IMR-90 (cell line): ENCODE data around the gene TIFAB. TPM values are rescaled to one million over a fixed set of nuclear protein-coding genes. Genes with fewer than 3 reads are reported as not detected.

Source experiments
- ATAC-seq: fragments of 200-7000 bp; cut with Tn5 transposase; 2 replicates; pipeline ENCODE4 v1.9.1; 2020; ENCODE audit warnings: low read depth, mild to moderate bottlenecking, moderate library complexity
- BruUV-seq: library from RNA; stranded (reverse); fragments of 400-500 nt; replicated peaks from 2 replicates; lab custom pipeline; 2021; lab: Mats Ljungman, UMichigan
- CTCF ChIA-PET: fragments of 300-600 bp; formaldehyde crosslinking; extraction: SDS; loops from one replicate; lab custom pipeline; 2021; ENCODE audit warnings: antibody characterized with exemption; lab: Yijun Ruan, JAX
- POLR2A ChIA-PET: fragments of 300-600 bp; sonication (Branson Sonifier 250); formaldehyde crosslinking; loops from one replicate; lab custom pipeline; 2022; ENCODE audit warnings: antibody characterized with exemption; ENCODE audit not compliant: unreplicated experiment; lab: Charles Lee
- DNase-seq: peaks from one replicate; pipeline ENCODE4 v3.0.0; 2013
- H2AFZ ChIP-seq: replicated peaks from 2 replicates; pipeline ENCODE3; 2013; ENCODE audit warnings: low read length, mild to moderate bottlenecking; ENCODE audit not compliant: poor library complexity
- H2AK5ac ChIP-seq: 2 replicates; pipeline ENCODE4 v1.6.1; 2013; ENCODE audit warnings: low read depth, low read length, inconsistent platforms
- H2AK9ac ChIP-seq: replicated peaks from 2 replicates; pipeline ENCODE3; 2013; ENCODE audit warnings: mild to moderate bottlenecking, low read depth, low read length, moderate library complexity; ENCODE audit not compliant: poor library complexity
- H2BK120ac ChIP-seq: 2 replicates; pipeline ENCODE4 v1.6.1; 2013; ENCODE audit warnings: low read depth, low read length, inconsistent platforms
- H2BK15ac ChIP-seq: 3 replicates; pipeline ENCODE4 v1.6.1; 2013; ENCODE audit warnings: low read depth, low read length, inconsistent platforms
- H2BK20ac ChIP-seq: 2 replicates; pipeline ENCODE4 v1.6.1; 2013; ENCODE audit warnings: low read depth, mild to moderate bottlenecking, inconsistent platforms, low read length, moderate library complexity
- H2BK5ac ChIP-seq: 2 replicates; pipeline ENCODE4 v1.6.1; 2013; ENCODE audit warnings: mild to moderate bottlenecking, low read depth, low read length, inconsistent platforms; ENCODE audit not compliant: poor library complexity, severe bottlenecking
- H3K14ac ChIP-seq: replicated peaks from 2 replicates; pipeline ENCODE4 v1.6.1; 2013; ENCODE audit warnings: low read depth, low read length, inconsistent platforms
- H3K18ac ChIP-seq: 2 replicates; pipeline ENCODE4 v1.6.1; 2013; ENCODE audit warnings: low read depth, low read length, control low read depth
- H3K23ac ChIP-seq: 2 replicates; pipeline ENCODE4 v1.6.1; 2013; ENCODE audit warnings: low read depth, low read length, inconsistent platforms
- H3K27ac ChIP-seq: 2 replicates; pipeline ENCODE4 v1.5.1; 2013; ENCODE audit warnings: mild to moderate bottlenecking, control low read depth, low read length; ENCODE audit not compliant: insufficient read depth
- H3K27me3 ChIP-seq: 2 replicates; pipeline ENCODE4 v1.6.1; 2013; ENCODE audit warnings: low read length; ENCODE audit not compliant: control insufficient read depth, insufficient read depth
- H3K36me3 ChIP-seq: 2 replicates; pipeline ENCODE4 v1.6.1; 2013; ENCODE audit warnings: low read length, mixed read lengths; ENCODE audit not compliant: control insufficient read depth, insufficient read depth
- H3K4ac ChIP-seq: 2 replicates; pipeline ENCODE4 v1.6.1; 2013; ENCODE audit warnings: low read depth, low read length, inconsistent platforms
- H3K4me1 ChIP-seq: 2 replicates; pipeline ENCODE4 v1.6.1; 2013; ENCODE audit warnings: low read length, mixed read lengths; ENCODE audit not compliant: control insufficient read depth, insufficient read depth
- H3K4me2 ChIP-seq: 2 replicates; pipeline ENCODE4 v1.6.1; 2013; ENCODE audit warnings: low read depth, mild to moderate bottlenecking, control low read depth, low read length, moderate library complexity
- H3K4me3 ChIP-seq: 2 replicates; pipeline ENCODE4 v1.5.1; 2013; ENCODE audit warnings: low read depth, mild to moderate bottlenecking, control low read depth, low read length, moderate library complexity; ENCODE audit not compliant: insufficient read depth
- H3K56ac ChIP-seq: 2 replicates; pipeline ENCODE4 v1.6.1; 2013; ENCODE audit warnings: low read length, inconsistent platforms; ENCODE audit not compliant: insufficient read depth; ENCODE audit errors: extremely low read depth
- H3K79me1 ChIP-seq, 2 experiments: 2 replicates each; pipeline ENCODE4 v1.6.1; 2013; ENCODE audit warnings: low read length in 2 of 2, inconsistent platforms in 1 of 2, low read depth in 1 of 2
- H3K9ac ChIP-seq: 2 replicates; pipeline ENCODE4 v1.6.1; 2013; ENCODE audit warnings: low read depth, low read length, control low read depth
- H3K9me1 ChIP-seq: 2 replicates; pipeline ENCODE4 v1.6.1; 2013; ENCODE audit warnings: low read length, inconsistent platforms; ENCODE audit not compliant: insufficient read depth
- H3K9me3 ChIP-seq: 2 replicates; pipeline ENCODE4 v1.6.1; 2013; ENCODE audit warnings: low read length; ENCODE audit not compliant: control insufficient read depth, insufficient read depth
- H4K20me1 ChIP-seq: 2 replicates; pipeline ENCODE4 v1.6.1; 2013; ENCODE audit warnings: low read length, inconsistent platforms; ENCODE audit not compliant: insufficient read depth
- H4K5ac ChIP-seq: 2 replicates; pipeline ENCODE4 v1.6.1; 2013; ENCODE audit warnings: mild to moderate bottlenecking, low read depth, low read length, control low read depth
- H4K8ac ChIP-seq, 2 experiments: 2 replicates each; pipeline ENCODE4 v1.6.1; 2013; ENCODE audit warnings: low read depth in 2 of 2, low read length in 2 of 2, control low read depth in 1 of 2, inconsistent platforms in 1 of 2
- H4K91ac ChIP-seq: 2 replicates; pipeline ENCODE4 v1.6.1; 2013; ENCODE audit warnings: low read depth, low read length, inconsistent platforms; ENCODE audit not compliant: insufficient read depth
- CEBPB ChIP-seq: IDR thresholded peaks from 2 replicates; pipeline ENCODE4 v1.6.1; 2012; ENCODE audit warnings: low read depth, low read length, improper control_type of control experiment
- RAD21 ChIP-seq: IDR thresholded peaks from 2 replicates; pipeline ENCODE4 v1.6.1; 2012; ENCODE audit warnings: low read length, improper control_type of control experiment
- RCOR1 ChIP-seq: IDR thresholded peaks from 2 replicates; pipeline ENCODE4 v1.6.1; 2012; ENCODE audit warnings: mild to moderate bottlenecking, low read length, improper control_type of control experiment; ENCODE audit not compliant: insufficient replicate concordance
- WGBS, 2 experiments: methylation state at CpG; one replicate each; pipeline versions ENCODE4 v1.1.5 to v1.1.7; 2013; ENCODE audit warnings: missing lambda C conversion rate in 2 of 2; ENCODE audit not compliant: insufficient read length in 1 of 2; ENCODE audit errors: extremely low coverage in 2 of 2; 5-methylcytosine and 5-hydroxymethylcytosine counted together
- dilution Hi-C: fragments of 300-500 bp; cut with HindIII; formaldehyde crosslinking; loops from one replicate; pipeline ENCODE4 v1.14.3; 2018; ENCODE audit warnings: low sequenced_read_pairs; ENCODE audit not compliant: unreplicated experiment
- in situ Hi-C: fragments of 300-500 bp; cut with MboI; formaldehyde crosslinking; loops from 3 replicates; pipeline ENCODE4 v1.14.3; 2019; ENCODE audit warnings: low sequenced_read_pairs, inconsistent platforms, mixed read lengths
- intact Hi-C: fragments of 100-400 bp; cut with micrococcal nuclease; formaldehyde crosslinking; loops from 2 replicates; pipeline ENCODE4 v1.10.0; 2022
- polyA plus RNA-seq, 3 experiments: library from polyadenylated mRNA; depleted of rRNA; stranded (reverse); fragments of >200 nt; gene quantifications; 2 replicates each; pipeline ENCODE4 v1.2.3, GENCODE V29; 2012; ENCODE audit warnings: low replicate concordance in 1 of 3
- total RNA-seq: library from RNA; depleted of rRNA; stranded (reverse); fragments of >200 nt; gene quantifications from 2 replicates; pipeline ENCODE4 v1.2.3, GENCODE V29; 2012
- TF ChIP-seq, protein P1 (sequence below): conservative IDR thresholded peaks from 2 replicates; pipeline ENCODE4 v1.5.1; 2012; ENCODE audit warnings: mild to moderate bottlenecking, low read depth, low read length, improper control_type of control experiment

Gene TIFAB
- total and polyA plus RNA-seq, 2 of the 4 experiments (the other 2 are of a cell fraction), result not detected

DNA sequence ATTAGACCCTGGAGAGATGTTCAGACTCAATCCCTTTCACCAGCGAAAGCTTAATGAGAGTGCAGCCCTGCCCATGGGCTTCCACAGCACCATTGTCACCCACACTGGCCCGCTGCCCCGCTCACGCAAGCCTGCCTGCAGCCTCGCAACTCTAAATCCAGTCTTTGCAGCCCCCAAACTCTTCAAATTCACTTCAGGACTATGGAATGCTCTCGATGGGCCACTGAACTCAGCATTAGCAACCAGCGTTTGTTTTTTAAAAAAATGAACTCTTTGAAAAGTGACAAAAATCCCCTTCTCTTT, 22.1 kb downstream of the TIFAB start:
- no peak for ATAC-seq

More for the DNA sequence above, 22.1 kb downstream of the TIFAB start:
- no peak for DNase-seq
- Histone ChIP-seq H4K5ac (no peak overlapping the region), H3K9me3 (peaks cover 5% of the 10 kb centered on the region), H2BK120ac (no peak overlapping the region), H3K56ac (no peak overlapping the region), H2AFZ (no peak overlapping the region), H4K91ac (no peak overlapping the region), H3K27me3 (no peaks in the 10 kb centered on the region), H2BK20ac (no peak overlapping the region), H2AK5ac (no peak overlapping the region), H3K4me1 (peaks cover 14% of the 10 kb centered on the region), H3K4me2 (no peak overlapping the region), H3K9ac (no peak overlapping the region), H3K18ac (no peak overlapping the region), H2BK15ac (no peak overlapping the region), H4K8ac (no peak overlapping the region), H3K9me1 (peaks cover 8% of the 10 kb centered on the region), H2BK5ac (no peak overlapping the region), H3K27ac (no peak overlapping the region), H3K4me3 (no peak overlapping the region), H3K23ac (no peak overlapping the region), H3K4ac (no peak overlapping the region), H2AK9ac (no peak overlapping the region), H4K20me1 (0 out of 2 replicates have a peak, but pooled peaks cover 3% of the 10 kb centered on the region), H3K36me3 (no peaks in the 10 kb centered on the region), H3K14ac (no peak overlapping the region), H3K79me1 (no peaks in the 10 kb centered on the region)
- TF ChIP-seq RAD21, result no peak
- no peak for TF ChIP-seq RCOR1
- TF ChIP-seq, protein P1, sequence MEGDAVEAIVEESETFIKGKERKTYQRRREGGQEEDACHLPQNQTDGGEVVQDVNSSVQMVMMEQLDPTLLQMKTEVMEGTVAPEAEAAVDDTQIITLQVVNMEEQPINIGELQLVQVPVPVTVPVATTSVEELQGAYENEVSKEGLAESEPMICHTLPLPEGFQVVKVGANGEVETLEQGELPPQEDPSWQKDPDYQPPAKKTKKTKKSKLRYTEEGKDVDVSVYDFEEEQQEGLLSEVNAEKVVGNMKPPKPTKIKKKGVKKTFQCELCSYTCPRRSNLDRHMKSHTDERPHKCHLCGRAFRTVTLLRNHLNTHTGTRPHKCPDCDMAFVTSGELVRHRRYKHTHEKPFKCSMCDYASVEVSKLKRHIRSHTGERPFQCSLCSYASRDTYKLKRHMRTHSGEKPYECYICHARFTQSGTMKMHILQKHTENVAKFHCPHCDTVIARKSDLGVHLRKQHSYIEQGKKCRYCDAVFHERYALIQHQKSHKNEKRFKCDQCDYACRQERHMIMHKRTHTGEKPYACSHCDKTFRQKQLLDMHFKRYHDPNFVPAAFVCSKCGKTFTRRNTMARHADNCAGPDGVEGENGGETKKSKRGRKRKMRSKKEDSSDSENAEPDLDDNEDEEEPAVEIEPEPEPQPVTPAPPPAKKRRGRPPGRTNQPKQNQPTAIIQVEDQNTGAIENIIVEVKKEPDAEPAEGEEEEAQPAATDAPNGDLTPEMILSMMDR, result no peak
- no peak for TF ChIP-seq CEBPB
- intact Hi-C loops (loop anchor here (10.0 kb wide), 1 partner anchor 225 kb away; no protein-coding TSS in a partner anchor), in situ Hi-C loops (no loop called here), dilution Hi-C loops (no loop called here)
- POLR2A ChIA-PET, result interaction anchor here (0.6 kb wide), 1 partner anchor 398 kb away, joined by 16 read pairs; no protein-coding TSS in a partner anchor
- CTCF ChIA-PET, result no interaction called here
- 100% methylated on average over 5 of the region's 7 CpGs; no CpG with 5 or more reads in 1 of the 2 experiments for WGBS, 2 experiments
- no TSS peak for BruUV-seq
